ENCODE results near the gene TWNK. TPM values are rescaled to one million over a fixed set of nuclear protein-coding genes. Genes with fewer than 3 reads are reported as not detected.
"Not testable (repeated sequence)": the region's sequence is repeated elsewhere in the genome, so short reads cannot be mapped to it uniquely, and the experiment has no call there.

TWNK gene
- total RNA-seq, 1 donor = 3.3 TPM

GRCh38 chr10:101033276-101033675 lies 45.9 kb downstream of the TWNK start:
- peaks cover 39% of the 10 kb centered on the region for H3K36me3 ChIP-seq (ENCODE audit: insufficient read depth, low read length)
- H4K20me1 ChIP-seq (ENCODE audit: insufficient read depth, low read length) = peaks cover 37% of the 10 kb centered on the region
- DNase-seq (ENCODE audit: insufficient read length, low spot score, missing footprints) = no peak
- TF ChIP-seq CTCF (IDR thresholded peaks at IDR 0.05; ENCODE audit: extremely low read depth, low read depth, low read length) = no peak
- no peaks in the 10 kb centered on the region for H3K9me3 ChIP-seq (ENCODE audit: low read depth, low read length)
- peak overlapping the region; percentile 92 for H3K27ac ChIP-seq (ENCODE audit: low read depth, low read length)
- no peak overlapping the region for H2AFZ ChIP-seq (ENCODE audit: low read length)
- peak overlapping the region; percentile 86 for H3K4me2 ChIP-seq (ENCODE audit: insufficient read depth, low read length)
- H3K4me1 ChIP-seq (ENCODE audit: insufficient read depth, low read length) = peaks cover 19% of the 10 kb centered on the region
- H3K27me3 ChIP-seq (ENCODE audit: insufficient read depth, low read length) = peaks cover 13% of the 10 kb centered on the region
- H3K4me3 ChIP-seq (ENCODE audit: insufficient read depth, low read length) = peak overlapping the region; percentile 82
- H3K79me2 ChIP-seq (ENCODE audit: insufficient read depth, low read length) = peaks cover 46% of the 10 kb centered on the region

- not testable (repeated sequence) for H3K4me2 ChIP-seq (ENCODE audit: insufficient read depth, low read length); H3K9me3 ChIP-seq (ENCODE audit: low read depth, low read length); DNase-seq (ENCODE audit: insufficient read length, low spot score, missing footprints); H3K27ac ChIP-seq (ENCODE audit: low read depth, low read length); H2AFZ ChIP-seq (ENCODE audit: low read length); H3K27me3 ChIP-seq (ENCODE audit: insufficient read depth, low read length); H3K4me3 ChIP-seq (ENCODE audit: insufficient read depth, low read length)
- peaks cover 19% of the 10 kb centered on the region for H3K4me1 ChIP-seq (ENCODE audit: insufficient read depth, low read length)
- peaks cover 46% of the 10 kb centered on the region for H3K79me2 ChIP-seq (ENCODE audit: insufficient read depth, low read length)
- H3K36me3 ChIP-seq (ENCODE audit: insufficient read depth, low read length) = peaks cover 48% of the 10 kb centered on the region
- H4K20me1 ChIP-seq (ENCODE audit: insufficient read depth, low read length) = peaks cover 45% of the 10 kb centered on the region
These were observed 47.1 kb downstream of the TWNK start for GRCh38 chr10:101034404-101034803.

- no peak overlapping the region for H3K4me2 ChIP-seq (ENCODE audit: insufficient read depth, low read length)
- H3K27ac ChIP-seq (ENCODE audit: low read depth, low read length) = no peak overlapping the region
- H3K4me1 ChIP-seq (ENCODE audit: insufficient read depth, low read length) = peaks cover 19% of the 10 kb centered on the region
- H4K20me1 ChIP-seq (ENCODE audit: insufficient read depth, low read length) = peaks cover 51% of the 10 kb centered on the region
- peaks cover 1% of the 10 kb centered on the region for H3K27me3 ChIP-seq (ENCODE audit: insufficient read depth, low read length)
- DNase-seq (ENCODE audit: insufficient read length, low spot score, missing footprints) = peak; percentile 44
- no peak overlapping the region for H2AFZ ChIP-seq (ENCODE audit: low read length)
- H3K79me2 ChIP-seq (ENCODE audit: insufficient read depth, low read length) = peaks cover 46% of the 10 kb centered on the region
- no peak overlapping the region for H3K4me3 ChIP-seq (ENCODE audit: insufficient read depth, low read length)
- no peak for TF ChIP-seq CTCF (IDR thresholded peaks at IDR 0.05; ENCODE audit: extremely low read depth, low read depth, low read length)
- peaks cover 57% of the 10 kb centered on the region for H3K36me3 ChIP-seq (ENCODE audit: insufficient read depth, low read length)
- H3K9me3 ChIP-seq (ENCODE audit: low read depth, low read length) = no peaks in the 10 kb centered on the region
These were observed 48.0 kb downstream of the TWNK start for GRCh38 chr10:101035314-101035713.

GRCh38 chr10:101035916-101036702 lies 48.8 kb downstream of the TWNK start:
- H3K36me3 ChIP-seq (ENCODE audit: insufficient read depth, low read length) = peaks cover 57% of the 10 kb centered on the region
- no peak for TF ChIP-seq CTCF (IDR thresholded peaks at IDR 0.05; ENCODE audit: extremely low read depth, low read depth, low read length)
- H3K4me1 ChIP-seq (ENCODE audit: insufficient read depth, low read length) = peaks cover 16% of the 10 kb centered on the region
- no peaks in the 10 kb centered on the region for H3K9me3 ChIP-seq (ENCODE audit: low read depth, low read length)
- H3K79me2 ChIP-seq (ENCODE audit: insufficient read depth, low read length) = peaks cover 46% of the 10 kb centered on the region
- no peak overlapping the region for H3K27ac ChIP-seq (ENCODE audit: low read depth, low read length)
- no peak overlapping the region for H2AFZ ChIP-seq (ENCODE audit: low read length)
- DNase-seq (ENCODE audit: insufficient read length, low spot score, missing footprints) = no peak
- H4K20me1 ChIP-seq (ENCODE audit: insufficient read depth, low read length) = peaks cover 51% of the 10 kb centered on the region
- no peak overlapping the region for H3K4me2 ChIP-seq (ENCODE audit: insufficient read depth, low read length)
- no peaks in the 10 kb centered on the region for H3K27me3 ChIP-seq (ENCODE audit: insufficient read depth, low read length)
- no peak overlapping the region for H3K4me3 ChIP-seq (ENCODE audit: insufficient read depth, low read length)

Data from osteoblast (primary cell).